PC-9 (cell line): ENCODE results near the gene UPB1. TPM values are rescaled to one million over a fixed set of nuclear protein-coding genes. Genes with fewer than 3 reads are reported as not detected.

Experiments
- BruUV-seq: library from RNA; stranded (reverse); fragments of 400-500 nt; replicated peaks from 2 replicates; lab custom pipeline; 2021; lab: Mats Ljungman, UMichigan
- CTCF ChIA-PET: fragments of 300-600 bp; sonication (Branson Sonifier 250); formaldehyde crosslinking; loops from one replicate; lab custom pipeline; 2022; ENCODE audit warnings: antibody characterized with exemption; lab: Charles Lee
- POLR2A ChIA-PET: fragments of 300-600 bp; sonication (Branson Sonifier 250); formaldehyde crosslinking; loops from one replicate; lab custom pipeline; 2022; ENCODE audit warnings: antibody characterized with exemption; ENCODE audit not compliant: unreplicated experiment; lab: Charles Lee
- DNase-seq, 2 experiments: peaks; one replicate each; pipeline versions ENCODE4 v3.0.0 to v3.0.0-alpha.2; 2015 to 2022; ENCODE audit warnings: mixed read lengths in 1 of 2
- H2AFZ ChIP-seq: fragments of 200-600 bp; sonication (generic); 2 replicates; pipeline ENCODE4 v1.8.1; 2017; ENCODE audit warnings: antibody characterized with exemption
- H3F3A ChIP-seq: fragments of 200-600 bp; sonication (generic); 2 replicates; pipeline ENCODE4 v1.8.1; 2017; ENCODE audit warnings: antibody characterized with exemption, mild to moderate bottlenecking, low read depth; ENCODE audit not compliant: insufficient read depth
- H3K27ac ChIP-seq: fragments of 200-600 bp; sonication (generic); 2 replicates; pipeline ENCODE4 v1.6.1; 2016; ENCODE audit warnings: mixed run types
- H3K27me3 ChIP-seq: fragments of 200-600 bp; sonication (generic); 2 replicates; pipeline ENCODE4 v1.6.1; 2016; ENCODE audit warnings: low read depth, mixed run types; ENCODE audit not compliant: insufficient read depth
- H3K36me3 ChIP-seq: fragments of 200-600 bp; sonication (generic); 2 replicates; pipeline ENCODE4 v1.6.1; 2016; ENCODE audit warnings: low read depth, mixed run types
- H3K4me1 ChIP-seq: fragments of 200-600 bp; sonication (generic); replicated peaks from 2 replicates; pipeline ENCODE4 v1.6.1; 2016; ENCODE audit warnings: mixed run types; ENCODE audit not compliant: insufficient read depth
- H3K4me2 ChIP-seq: fragments of 200-600 bp; sonication (generic); 2 replicates; pipeline ENCODE4 v1.6.1; 2017; ENCODE audit warnings: mixed run types
- H3K4me3 ChIP-seq: fragments of 200-600 bp; sonication (generic); 2 replicates; pipeline ENCODE4 v1.6.1; 2016; ENCODE audit warnings: mixed run types
- H3K79me2 ChIP-seq: fragments of 200-600 bp; sonication (generic); 2 replicates; pipeline ENCODE4 v1.6.1; 2017; ENCODE audit warnings: low read depth, mixed run types
- H3K9me2 ChIP-seq: fragments of 200-600 bp; sonication (generic); 2 replicates; pipeline ENCODE4 v1.8.1; 2017; ENCODE audit warnings: mild to moderate bottlenecking; ENCODE audit not compliant: insufficient read depth
- H3K9me3 ChIP-seq: fragments of 200-600 bp; sonication (generic); 2 replicates; pipeline ENCODE4 v1.8.1; 2016; ENCODE audit warnings: low read depth; ENCODE audit not compliant: insufficient read depth
- H4K20me1 ChIP-seq: fragments of 200-600 bp; sonication (generic); 2 replicates; pipeline ENCODE4 v1.8.1; 2017; ENCODE audit not compliant: insufficient read depth
- EZH2 ChIP-seq: fragments of 200-600 bp; sonication (generic); IDR thresholded peaks from 2 replicates; pipeline ENCODE4 v1.8.0; 2017; ENCODE audit warnings: antibody characterized with exemption, low read depth
- intact Hi-C: fragments of 100-400 bp; cut with micrococcal nuclease; formaldehyde crosslinking; loops from one replicate; pipeline ENCODE4 v1.10.0; 2022; ENCODE audit not compliant: unreplicated experiment
- total RNA-seq: library from RNA; stranded (reverse); gene quantifications from 2 replicates; pipeline ENCODE4 v1.2.3, GENCODE V29; 2021
- TF ChIP-seq, protein P1 (sequence below): fragments of 200-600 bp; sonication (generic); conservative IDR thresholded peaks from 2 replicates; pipeline ENCODE4 v1.6.1; 2017; ENCODE audit warnings: mixed run types, antibody characterized with exemption, mild to moderate bottlenecking, moderate library complexity

UPB1 gene
- total RNA-seq, 1 experiment from 2014 or later = 0.17 TPM

DNA sequence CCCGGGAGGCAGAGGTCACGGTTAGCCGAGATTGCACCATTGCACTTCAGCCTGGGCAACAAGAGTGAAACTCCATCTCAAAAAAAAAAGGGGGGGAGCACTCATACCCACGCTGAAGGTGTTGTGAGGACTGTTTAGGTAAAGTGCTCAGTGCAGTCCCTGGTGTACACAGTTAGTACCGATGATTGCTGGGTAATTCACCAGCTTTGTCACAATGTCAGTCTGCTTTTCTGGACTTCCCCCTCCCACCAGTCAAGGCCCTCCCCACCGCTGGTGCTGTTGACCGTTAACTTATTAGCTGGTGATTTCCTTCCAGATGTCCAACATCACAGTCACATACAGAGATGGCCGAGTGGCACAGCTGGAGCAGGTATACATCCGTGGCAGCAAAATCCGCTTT is 72.5 kb downstream of the UPB1 start:
- ChIA-PET POLR2A (no interaction called here), CTCF (no interaction called here)
- H3K27me3 ChIP-seq = no peaks in the 10 kb centered on the region
- no peak overlapping the region for H3K4me3 ChIP-seq
- peaks cover 49% of the 10 kb centered on the region for H3K79me2 ChIP-seq
- H3K27ac ChIP-seq = no peak overlapping the region
- intact Hi-C loops = no loop called here
- no peak for TF ChIP-seq EZH2
- TF ChIP-seq, protein P1, sequence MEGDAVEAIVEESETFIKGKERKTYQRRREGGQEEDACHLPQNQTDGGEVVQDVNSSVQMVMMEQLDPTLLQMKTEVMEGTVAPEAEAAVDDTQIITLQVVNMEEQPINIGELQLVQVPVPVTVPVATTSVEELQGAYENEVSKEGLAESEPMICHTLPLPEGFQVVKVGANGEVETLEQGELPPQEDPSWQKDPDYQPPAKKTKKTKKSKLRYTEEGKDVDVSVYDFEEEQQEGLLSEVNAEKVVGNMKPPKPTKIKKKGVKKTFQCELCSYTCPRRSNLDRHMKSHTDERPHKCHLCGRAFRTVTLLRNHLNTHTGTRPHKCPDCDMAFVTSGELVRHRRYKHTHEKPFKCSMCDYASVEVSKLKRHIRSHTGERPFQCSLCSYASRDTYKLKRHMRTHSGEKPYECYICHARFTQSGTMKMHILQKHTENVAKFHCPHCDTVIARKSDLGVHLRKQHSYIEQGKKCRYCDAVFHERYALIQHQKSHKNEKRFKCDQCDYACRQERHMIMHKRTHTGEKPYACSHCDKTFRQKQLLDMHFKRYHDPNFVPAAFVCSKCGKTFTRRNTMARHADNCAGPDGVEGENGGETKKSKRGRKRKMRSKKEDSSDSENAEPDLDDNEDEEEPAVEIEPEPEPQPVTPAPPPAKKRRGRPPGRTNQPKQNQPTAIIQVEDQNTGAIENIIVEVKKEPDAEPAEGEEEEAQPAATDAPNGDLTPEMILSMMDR = no peak
- no peaks in the 10 kb centered on the region for H3K4me1 ChIP-seq
- no peaks in the 10 kb centered on the region for H3K9me3 ChIP-seq
- no peak overlapping the region for H3K4me2 ChIP-seq
- peaks cover 64% of the 10 kb centered on the region for H4K20me1 ChIP-seq
- H3K36me3 ChIP-seq = peaks cover 11% of the 10 kb centered on the region; the same call in 1 of the 2 replicates
- H3K9me2 ChIP-seq = no peaks in the 10 kb centered on the region
- BruUV-seq = no TSS peak
- peaks cover 5% of the 10 kb centered on the region; the same call in 1 of the 2 replicates for H3F3A ChIP-seq
- no peak for DNase-seq
- H2AFZ ChIP-seq = no peak overlapping the region

DNA sequence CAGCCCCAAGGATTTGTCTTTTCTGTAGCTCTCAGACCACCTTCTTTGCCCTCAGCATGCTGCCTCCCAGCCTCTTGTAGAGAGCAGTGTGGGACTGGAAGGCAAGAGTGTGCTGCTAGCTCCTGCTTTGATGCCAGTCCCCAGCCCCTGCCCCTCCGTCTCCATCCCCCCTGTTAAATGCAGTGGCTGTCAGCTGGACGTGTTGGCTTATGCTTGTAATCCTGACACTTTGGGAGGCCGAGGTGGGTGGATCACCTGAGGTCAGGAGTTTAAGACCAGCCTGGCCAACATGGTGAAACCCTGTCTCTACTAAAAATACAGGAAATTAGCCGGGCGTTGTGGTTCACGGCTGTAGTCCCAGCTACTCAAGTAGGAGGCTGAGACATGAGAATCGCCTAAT is 76.1 kb downstream of the UPB1 start:
- ChIA-PET POLR2A (no interaction called here), CTCF (no interaction called here)
- Histone ChIP-seq H2AFZ (no peak overlapping the region), H3K9me2 (no peaks in the 10 kb centered on the region), H3F3A (peaks cover 8% of the 10 kb centered on the region; the same call in 1 of the 2 replicates), H3K4me2 (no peak overlapping the region), H3K27ac (no peak overlapping the region), H3K4me3 (no peak overlapping the region), H3K79me2 (peaks cover 15% of the 10 kb centered on the region), H3K36me3 (peaks cover 11% of the 10 kb centered on the region; the same call in 1 of the 2 replicates), H4K20me1 (peaks cover 31% of the 10 kb centered on the region), H3K9me3 (no peaks in the 10 kb centered on the region), H3K4me1 (no peaks in the 10 kb centered on the region), H3K27me3 (no peaks in the 10 kb centered on the region)
- intact Hi-C loops = no loop called here
- TF ChIP-seq EZH2 = no peak
- TF ChIP-seq, protein P1 = no peak
- no peak for DNase-seq
- BruUV-seq = no TSS peak

DNA sequence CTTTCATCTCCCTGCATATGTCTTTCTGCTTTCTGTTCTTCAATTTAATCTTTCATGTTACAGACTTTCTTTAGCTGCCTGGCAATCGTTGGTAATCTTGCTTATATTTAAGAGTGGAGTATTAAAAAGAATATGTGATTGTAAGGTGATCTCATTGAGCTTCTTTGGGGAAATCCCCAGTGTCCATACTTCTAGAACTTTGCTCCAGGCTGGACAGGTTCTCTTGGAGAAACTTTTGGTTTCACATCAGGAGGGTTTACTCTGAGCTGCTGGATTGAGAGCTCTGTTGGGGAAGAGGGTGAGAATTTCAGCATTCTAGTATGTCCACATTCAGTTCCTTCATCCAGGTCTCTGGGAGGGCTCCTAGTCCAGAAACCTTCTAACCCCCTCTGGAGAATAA is 81.6 kb downstream of the UPB1 start:
- ChIA-PET POLR2A (interaction anchor here (0.6 kb wide), 1 partner anchor 13 kb away, joined by 5 read pairs; no protein-coding TSS in a partner anchor), CTCF (no interaction called here)
- H3K4me2 ChIP-seq = no peak overlapping the region
- no peak overlapping the region for H3K27ac ChIP-seq
- peaks cover 6% of the 10 kb centered on the region for H4K20me1 ChIP-seq
- peaks cover 26% of the 10 kb centered on the region for H3F3A ChIP-seq
- intact Hi-C loops = no loop called here
- no peaks in the 10 kb centered on the region for H3K9me2 ChIP-seq
- no peak overlapping the region for H2AFZ ChIP-seq
- H3K4me1 ChIP-seq = no peaks in the 10 kb centered on the region
- no peaks in the 10 kb centered on the region for H3K9me3 ChIP-seq
- DNase-seq = no peak
- TF ChIP-seq EZH2 = no peak
- TF ChIP-seq, protein P1 = no peak
- H3K79me2 ChIP-seq = no peaks in the 10 kb centered on the region
- H3K36me3 ChIP-seq = peaks cover 2% of the 10 kb centered on the region; the same call in 1 of the 2 replicates
- H3K4me3 ChIP-seq = no peak overlapping the region
- no TSS peak for BruUV-seq
- no peaks in the 10 kb centered on the region for H3K27me3 ChIP-seq

Other genes starting within 250 kb of the UPB1 start
- gene SPECC1L, start 224.5 kb upstream of the UPB1 start, total RNA-seq = 37.6 and 38.9 TPM in 2 replicates
- gene ADORA2A, start 67.7 kb upstream of the UPB1 start, total RNA-seq = 1.8 and 2.6 TPM in 2 replicates
- gene GUCD1, start 59.8 kb downstream of the UPB1 start, total RNA-seq = 69.1 and 80.2 TPM in 2 replicates
- gene SNRPD3, start 60.7 kb downstream of the UPB1 start, total RNA-seq = 77.1 and 117 TPM in 2 replicates
- 2.2 and 4.5 TPM in 2 replicates for gene LRRC75B, start 97.7 kb downstream of the UPB1 start, total RNA-seq
- 7.4 and 10.2 TPM in 2 replicates for gene GGT1, start 107.9 kb downstream of the UPB1 start, total RNA-seq